Measurements from ENCODE around the gene EPN2.

Gene EPN2

DNA sequence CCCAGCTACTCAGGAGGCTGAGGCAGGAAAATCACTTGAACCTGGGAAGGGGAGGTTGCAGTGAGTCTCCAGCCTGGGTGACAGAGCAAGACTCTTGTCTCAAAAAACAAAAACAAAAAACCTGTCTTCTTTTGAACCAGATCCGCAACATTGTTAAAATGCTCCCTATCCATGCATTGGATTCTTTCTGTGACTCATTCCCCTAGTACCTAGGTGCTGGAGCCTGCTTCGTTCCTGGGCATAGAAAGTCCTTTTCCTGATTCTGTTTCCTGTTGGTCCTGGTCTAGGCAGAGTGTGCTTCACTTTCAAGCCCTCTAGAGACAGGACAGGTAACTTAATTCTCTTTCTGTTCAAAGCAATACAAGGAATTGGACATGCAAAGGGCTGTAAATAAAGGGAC lies 5.2 kb downstream of the EPN2 start:
- DNase-seq, result no peak

DNA sequence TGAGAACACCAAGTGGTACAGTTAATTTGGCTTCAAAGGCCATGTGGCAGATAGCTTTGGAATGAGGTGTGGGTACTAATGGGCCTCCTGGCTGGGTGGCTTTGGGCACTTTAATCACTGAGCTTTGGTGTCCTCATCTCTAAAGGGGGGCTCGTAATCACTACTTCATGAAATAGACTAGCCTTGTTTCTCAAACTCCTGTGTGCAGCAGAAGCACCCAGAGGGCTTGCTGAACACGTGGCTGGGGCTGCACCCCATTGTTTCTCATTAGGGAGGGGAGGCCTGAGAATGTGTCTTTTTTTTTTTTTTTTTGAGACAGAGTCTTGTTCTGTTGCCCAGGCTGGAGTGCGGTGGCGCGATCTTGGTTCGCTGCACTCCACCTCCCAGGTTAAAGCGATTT lies 5.8 kb downstream of the EPN2 start:
- no peak for DNase-seq

- DNase-seq, result no peak
Observed at GRCh38 chr17:19243838-19244237, 6.7 kb downstream of the EPN2 start.

- DNase-seq, result no peak
Observed at GRCh38 chr17:19244357-19244756, 7.2 kb downstream of the EPN2 start.

DNA sequence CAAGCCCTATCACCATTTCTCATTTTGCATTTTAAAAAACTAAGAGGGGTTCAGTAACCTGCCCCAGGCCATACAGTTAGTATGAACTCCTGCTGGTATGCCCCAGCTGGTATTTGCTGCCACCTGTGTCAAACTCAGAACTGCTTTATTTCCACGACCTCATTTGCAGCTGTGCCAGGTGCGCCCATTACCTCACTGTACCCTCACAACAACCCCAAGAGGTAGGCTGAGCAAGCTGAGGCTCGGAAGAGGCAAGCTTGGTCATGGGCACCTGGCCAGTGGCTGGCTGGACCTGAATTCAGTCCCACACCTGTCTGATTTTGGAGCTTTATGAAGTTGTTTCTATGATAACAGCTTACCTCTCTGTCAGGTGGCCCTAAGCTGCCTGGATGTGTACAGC lies 7.6 kb downstream of the EPN2 start:
- no peak for DNase-seq

- DNase-seq, result no peak
Observed at GRCh38 chr17:19247473-19247872, 10.3 kb downstream of the EPN2 start.

GRCh38 chr17:19248151-19248927 lies 11.2 kb downstream of the EPN2 start:
- no peak for DNase-seq

DNA sequence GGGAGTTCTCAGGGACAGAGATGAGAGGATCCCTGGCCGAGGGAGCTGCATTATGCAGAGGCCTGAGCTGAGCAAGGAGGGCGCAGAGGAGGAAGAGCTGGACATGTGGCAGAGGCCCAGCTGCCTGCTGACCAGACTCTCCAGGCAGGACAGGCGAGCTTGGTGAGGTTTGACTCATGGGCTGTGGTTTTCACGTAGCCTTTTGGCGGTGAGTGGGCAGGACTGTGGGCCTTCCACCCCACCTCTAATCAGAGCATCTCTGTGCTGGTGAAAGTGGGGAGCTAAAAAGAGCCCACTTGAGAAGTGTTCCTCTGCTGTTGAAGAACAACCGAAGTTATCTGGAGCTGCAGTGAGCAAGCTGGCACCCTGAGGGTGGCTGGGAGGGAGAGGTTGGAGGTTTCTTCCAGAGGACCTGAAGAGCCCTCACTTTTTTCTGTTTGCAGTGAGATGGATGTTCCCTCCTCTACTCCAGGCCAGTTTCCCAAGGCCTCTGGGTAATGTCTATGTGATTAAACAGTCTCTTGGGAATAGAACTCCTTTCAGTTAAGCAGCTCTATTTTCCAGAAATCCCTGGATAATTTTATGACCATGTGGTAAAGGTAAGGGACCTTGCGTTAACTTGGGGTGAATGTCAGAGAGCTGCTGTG lies 11.9 kb downstream of the EPN2 start:
- peak; percentile 71 for DNase-seq

- peak; percentile 36 for DNase-seq
Observed at GRCh38 chr17:19249681-19250080, 12.5 kb downstream of the EPN2 start.

GRCh38 chr17:19250421-19251173 lies 13.4 kb downstream of the EPN2 start:
- no peak for DNase-seq

GRCh38 chr17:19253112-19253511 lies 15.9 kb downstream of the EPN2 start:
- DNase-seq, result no peak

DNA sequence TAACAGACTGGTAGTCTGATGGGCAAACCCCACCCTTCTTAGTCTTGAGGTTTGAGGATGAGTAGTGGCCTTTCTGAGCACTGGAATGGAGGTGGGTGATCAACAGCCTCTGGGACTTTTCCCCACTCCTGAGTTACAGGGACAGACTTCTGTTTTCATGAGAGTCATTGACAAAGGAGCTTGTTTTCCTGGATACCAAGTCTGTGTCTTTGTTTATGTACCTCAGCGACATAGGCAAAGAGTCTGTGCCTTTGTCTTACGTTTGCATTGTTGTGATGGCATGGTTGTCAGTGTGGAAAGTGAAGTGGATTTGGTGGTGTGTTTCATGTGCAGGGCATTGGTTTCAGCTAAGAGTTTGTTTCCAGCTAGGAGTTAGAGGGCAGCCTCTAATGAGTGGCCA lies 17.5 kb downstream of the EPN2 start:
- DNase-seq, result no peak

GRCh38 chr17:19255279-19255678 lies 18.1 kb downstream of the EPN2 start:
- no peak for DNase-seq

- DNase-seq, result no peak
Observed at GRCh38 chr17:19258371-19258770, 21.2 kb downstream of the EPN2 start.

DNA sequence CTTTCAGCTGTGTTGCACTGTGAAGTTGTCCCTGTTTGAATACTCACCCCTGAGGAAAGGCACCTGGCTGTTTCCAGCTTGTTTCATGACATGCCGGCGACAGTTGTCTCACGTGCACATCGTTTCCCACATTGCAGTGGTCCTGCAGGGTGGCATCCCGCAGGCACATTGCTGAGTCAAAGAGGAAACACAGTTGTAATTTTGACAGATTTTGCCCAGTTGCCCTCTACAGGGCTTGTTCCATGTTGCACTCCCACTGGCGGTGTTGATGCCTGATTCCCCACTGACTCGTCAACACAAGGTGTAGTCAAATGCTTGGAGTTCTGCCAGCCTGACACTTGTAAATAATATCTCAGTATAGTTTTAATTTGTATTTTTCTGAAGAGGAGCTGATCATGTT lies 23.8 kb downstream of the EPN2 start:
- DNase-seq, result no peak

GRCh38 chr17:19261426-19261825 lies 24.3 kb downstream of the EPN2 start:
- DNase-seq, result no peak

DNA sequence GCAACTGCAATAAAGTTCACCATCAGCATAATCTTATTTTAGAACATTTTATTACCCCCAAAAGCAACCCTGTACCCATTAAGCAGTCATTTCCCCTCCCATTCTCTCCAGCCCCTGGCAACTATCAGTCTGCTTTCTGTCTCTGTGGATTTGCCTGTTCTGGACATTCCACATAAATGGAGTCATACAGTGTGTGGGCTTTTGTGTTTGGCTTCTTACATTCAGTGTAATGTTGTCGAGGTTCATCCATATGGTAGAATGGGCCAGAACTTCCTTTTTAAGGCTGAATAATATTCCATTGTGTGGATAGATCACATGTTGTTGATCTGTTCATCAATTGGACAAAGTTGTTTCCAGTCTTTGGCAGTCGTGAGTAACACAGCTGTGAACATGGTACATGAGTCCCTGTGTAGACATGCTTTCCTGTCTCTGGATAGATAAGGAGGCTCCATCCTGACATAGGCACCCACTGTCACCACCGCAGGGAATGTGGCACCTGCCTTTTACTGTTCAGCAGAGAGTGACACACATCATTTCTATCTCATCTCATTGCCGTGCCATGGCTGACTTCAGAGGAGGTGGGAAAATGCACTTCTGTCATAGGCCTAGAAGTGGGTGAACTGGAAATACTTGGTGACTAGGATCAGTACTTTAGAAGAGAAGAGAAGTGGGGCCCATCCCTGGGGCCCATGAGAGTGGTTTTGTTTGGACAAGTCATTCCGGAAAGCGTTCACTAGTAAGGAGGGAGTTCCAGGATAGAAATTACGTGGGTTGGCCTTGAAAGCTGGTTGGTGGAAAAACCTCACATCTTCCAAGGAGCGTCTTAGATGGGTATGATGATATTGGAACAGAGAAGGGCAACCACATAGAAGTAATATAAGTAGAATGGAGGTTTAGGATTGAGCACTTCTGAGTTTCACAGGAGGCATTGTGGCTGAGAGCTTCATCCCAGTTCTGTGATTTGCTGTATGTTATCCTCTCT lies 25.8 kb downstream of the EPN2 start:
- DNase-seq, result peak; percentile 40

GRCh38 chr17:19263641-19264051 lies 26.5 kb downstream of the EPN2 start:
- peak; percentile 26 for DNase-seq

GRCh38 chr17:19264268-19264667 lies 27.1 kb downstream of the EPN2 start:
- DNase-seq, result no peak

GRCh38 chr17:19264681-19265080 lies 27.5 kb downstream of the EPN2 start:
- DNase-seq, result no peak

DNA sequence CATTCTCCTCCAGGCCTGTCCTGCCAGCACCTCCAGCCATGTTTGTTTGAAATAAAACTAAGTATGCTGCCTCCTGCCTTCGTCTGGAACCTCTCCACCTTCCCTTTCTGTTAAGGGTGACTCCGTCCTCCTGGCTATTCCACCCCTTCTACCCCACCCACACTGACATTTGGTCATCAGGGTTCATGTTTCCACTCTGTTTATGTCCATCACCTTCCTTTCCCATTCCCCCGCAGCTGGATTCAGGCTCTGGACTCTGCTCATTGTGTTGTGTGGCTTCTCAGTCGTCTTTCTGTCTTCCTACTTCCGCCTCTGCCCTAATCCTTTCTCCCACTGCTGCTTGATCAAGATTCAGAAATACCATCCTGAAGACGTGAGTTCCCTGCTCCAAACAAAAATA lies 28.6 kb downstream of the EPN2 start:
- DNase-seq, result no peak

DNA sequence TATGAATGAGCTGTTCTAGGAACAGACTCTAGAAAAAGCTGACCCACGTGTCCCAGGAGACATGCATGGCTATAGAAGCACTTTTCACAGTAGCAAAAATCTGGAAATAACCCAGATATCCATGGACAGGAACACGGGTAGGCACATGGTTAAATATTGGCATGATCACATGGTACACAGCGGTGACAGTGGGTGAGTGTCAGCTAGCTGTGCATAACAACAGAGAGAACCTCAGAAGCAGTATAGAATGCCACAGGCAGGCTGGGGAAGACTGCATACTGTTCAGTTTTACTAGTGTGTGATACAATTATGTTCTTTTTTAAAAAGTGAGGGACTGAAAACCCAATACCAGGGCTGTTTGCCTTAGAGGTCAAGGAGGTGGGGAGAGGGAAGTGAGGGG lies 31.4 kb downstream of the EPN2 start:
- DNase-seq, result no peak

DNA sequence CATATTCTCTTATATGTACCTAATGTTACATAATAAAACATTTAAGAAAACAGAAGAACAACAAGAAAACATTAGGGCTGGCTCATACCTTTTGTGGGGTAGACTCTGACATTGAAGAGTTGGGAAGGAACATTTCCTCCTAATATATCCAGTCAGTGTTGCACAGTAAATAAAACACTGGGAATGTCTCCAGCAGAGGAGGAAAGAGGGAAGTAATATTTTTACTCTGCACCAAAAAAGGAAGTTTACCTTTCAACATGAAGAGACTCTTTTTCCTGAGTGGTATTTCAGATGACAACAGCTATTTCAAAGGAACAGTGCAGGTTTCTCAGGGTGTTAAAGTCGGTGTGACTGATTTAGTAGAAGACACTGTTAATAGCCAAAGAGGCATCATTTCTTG lies 31.9 kb downstream of the EPN2 start:
- no peak for DNase-seq
